Stimulated activated naive CD4-positive, alpha-beta T cell (primary cell): ENCODE data around the gene BDH1.

Experiments
- DNase-seq, 6 experiments: peaks; one replicate each; lab custom pipeline; 2025; lab: John Stamatoyannopoulos, UW

BDH1 gene

GRCh38 chr3:197505796-197506548 is 49.8 kb downstream of the BDH1 start:
- no peak for DNase-seq

DNA sequence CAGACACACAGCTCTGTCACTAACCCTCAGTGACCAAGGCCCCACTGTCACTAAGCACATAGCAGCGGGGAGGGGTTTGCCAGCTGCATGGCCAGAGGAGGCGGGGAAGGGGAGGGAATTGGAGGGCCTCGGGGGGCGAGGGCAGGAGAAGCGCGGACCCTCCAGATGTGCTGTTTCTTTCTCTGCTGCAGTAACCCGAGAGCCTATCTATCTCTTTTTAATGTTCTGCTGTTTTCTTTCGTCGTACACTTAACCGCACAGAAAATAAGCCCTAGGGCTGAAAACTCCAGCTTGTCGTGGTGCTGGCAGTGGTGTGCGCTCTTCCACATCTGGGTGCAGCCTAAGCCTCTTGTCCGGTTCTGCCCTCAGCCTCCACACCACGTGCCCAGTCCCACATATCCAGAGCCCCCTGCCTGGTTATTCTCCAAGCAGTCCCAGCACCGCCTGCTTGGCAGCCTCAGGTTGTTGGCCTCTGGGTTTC is 51.1 kb downstream of the BDH1 start:
- DNase-seq, result no peak

DNA sequence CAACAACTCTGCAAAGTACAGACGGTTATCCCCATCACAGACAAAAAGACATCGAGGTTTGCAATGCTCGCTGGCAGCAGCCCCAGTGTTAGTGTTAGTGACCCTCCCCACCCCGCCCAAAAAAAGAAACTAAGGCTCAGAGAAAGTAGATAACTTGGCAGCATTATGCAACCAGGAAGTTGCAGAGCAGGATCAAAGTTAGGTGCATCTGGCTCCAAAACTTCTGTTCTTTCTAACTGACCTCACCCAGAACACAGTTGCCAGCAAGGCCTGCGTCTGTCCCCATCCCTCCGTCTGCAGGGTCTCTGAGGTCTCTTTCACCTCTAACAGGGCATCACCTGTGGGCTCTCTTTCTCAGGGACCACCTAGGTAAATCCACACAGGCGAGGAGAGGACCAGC is 51.5 kb downstream of the BDH1 start:
- DNase-seq, result no peak

GRCh38 chr3:197503652-197504051 is 52.1 kb downstream of the BDH1 start:
- no peak for DNase-seq

DNA sequence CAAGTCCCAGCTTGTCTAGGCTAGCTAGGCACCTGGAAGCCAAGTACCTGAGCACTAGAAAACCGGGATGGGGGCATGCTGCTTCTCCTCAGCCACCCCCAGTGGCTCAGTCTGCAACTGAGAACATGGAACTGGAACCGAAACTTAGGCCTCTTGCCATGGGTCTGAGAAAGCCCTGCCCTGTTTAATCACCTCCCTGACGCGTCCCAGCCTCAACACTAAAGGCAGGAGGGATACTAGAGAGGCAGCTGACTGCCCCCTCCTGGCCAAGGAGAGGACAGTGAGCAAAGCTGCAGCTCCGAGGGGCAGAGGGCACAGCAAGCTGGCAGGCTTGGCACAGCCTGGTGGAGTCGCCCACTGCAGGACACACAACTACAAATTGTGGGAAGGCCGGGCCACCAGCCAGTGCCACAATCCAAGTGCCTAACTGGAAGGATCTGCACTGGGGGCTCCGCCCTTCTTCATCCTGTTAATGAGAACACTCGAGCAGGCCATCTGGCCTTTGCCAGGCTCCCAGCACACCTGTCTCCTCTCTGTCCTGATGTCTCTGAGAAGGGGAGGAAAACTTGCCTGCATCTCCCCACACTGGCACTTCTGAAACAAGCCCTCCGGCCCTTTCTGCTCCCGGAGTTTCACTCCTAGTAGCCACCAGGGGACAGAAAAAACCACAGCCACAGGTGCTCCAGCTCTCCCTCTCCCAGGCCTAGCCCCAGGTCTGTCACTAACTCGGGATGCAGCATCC is 53.7 kb downstream of the BDH1 start:
- peak in 2 of 6 experiments; percentile 8 to 17 for DNase-seq

DNA sequence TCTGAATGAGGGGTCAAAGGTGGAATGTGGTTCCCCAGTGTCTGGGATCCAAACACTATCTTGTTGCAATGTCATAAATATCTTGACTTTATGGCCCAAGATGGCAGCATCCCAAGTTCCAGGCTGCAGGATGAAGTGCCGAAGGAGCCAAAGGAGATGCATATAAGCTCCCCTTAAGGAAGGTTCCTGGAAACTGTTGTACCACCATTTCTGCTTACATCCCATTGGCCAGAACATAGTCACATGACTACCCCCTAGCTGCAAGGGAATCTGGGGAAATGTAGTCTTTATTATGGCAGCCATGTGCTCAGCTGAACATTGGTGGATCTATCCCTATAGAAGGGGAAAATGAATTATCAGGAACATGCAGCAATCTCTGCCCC is 54.3 kb downstream of the BDH1 start:
- DNase-seq, result no peak

GRCh38 chr3:197500812-197501211 is 55.0 kb downstream of the BDH1 start:
- DNase-seq, result no peak

- DNase-seq, result no peak
These were observed 56.3 kb downstream of the BDH1 start for GRCh38 chr3:197499427-197499826.

DNA sequence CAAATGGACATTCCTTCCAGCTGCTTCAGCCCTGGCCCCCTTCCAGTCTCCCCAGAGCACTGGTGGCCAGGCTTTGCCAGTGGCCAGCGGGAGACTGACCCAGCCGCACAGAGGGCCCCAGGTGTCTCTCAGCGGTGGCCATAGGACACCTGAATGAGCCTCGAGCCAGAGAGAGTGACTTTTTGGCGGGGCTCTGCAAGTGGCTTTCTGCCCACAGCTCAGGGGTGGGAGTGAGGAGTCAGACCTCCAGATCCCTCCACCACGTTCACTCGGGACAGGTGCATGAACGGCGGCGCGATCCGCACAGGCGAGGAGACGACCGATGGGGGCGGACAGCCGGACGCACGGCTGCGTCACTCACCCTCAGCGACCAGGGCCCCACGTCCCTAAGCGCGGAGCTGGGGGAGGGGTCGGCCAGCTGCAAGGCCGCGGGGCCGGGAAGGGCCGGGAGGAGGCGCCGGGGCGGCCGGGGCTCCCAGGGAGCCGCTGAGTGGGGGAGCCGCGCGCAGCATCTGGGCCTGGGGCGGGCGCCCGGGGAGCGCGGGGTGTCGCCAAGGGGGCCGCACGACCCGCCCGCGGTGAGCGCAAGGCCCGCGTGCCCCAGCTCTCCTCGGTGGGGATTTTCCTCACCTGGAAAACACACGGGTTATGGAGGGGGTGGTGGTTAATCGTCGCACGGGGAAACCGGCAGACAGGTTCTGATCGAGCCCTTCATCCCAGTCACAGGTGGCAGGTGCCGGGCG is 57.1 kb downstream of the BDH1 start:
- DNase-seq, result no peak

DNA sequence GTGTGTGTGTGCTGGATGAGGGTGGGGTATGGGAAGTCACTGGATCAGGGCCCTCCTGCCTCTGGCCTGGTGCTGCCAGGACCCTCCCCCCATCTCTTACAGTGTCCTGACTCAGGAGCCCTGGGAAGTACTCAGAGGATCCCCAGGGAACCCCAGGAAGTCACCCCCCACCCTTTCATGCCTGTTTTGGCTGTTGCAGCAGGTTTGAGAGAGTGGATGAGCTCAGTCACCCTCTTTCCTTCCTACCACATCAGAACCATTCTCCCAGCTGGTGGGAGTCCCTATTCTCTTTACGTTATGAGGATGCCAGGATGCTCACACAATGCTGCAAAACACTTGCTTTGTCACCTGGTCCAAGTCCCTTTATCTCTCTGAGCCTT is 59.0 kb downstream of the BDH1 start:
- DNase-seq, result no peak

DNA sequence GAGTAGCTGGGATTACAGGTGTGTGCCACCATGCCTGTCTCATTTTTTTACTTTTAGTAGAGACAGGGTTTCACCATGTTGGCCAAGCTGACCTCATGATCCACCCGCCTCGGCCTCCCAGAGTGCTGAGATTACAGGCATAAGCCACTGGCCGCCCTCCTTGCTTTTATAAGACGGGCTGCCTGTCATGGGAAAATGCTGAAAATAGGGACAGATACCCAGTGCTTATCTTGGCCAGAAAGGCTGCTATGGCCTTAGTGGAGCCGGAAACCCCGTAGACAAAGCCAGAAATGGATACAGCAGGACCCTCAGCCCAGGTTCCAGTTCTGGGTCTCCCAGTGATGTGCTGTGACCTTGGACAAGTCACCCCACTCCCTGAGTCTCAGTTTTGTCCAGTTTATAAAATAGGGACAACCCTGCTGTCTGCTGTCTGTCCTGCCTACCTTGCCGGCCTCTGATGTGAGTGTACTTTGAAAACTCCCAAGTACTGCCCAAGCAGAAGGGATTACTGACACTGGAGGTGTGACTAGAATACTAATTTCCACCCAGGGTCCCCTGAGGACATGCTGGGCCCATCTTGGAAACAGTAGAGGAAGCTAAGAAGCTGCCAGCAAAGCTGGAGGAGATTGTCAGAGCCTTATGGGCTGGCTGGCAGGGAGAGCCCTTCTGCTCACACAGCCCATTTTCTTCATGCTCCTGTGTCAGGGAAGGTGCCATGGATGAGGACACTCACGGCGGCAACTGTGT is 59.6 kb downstream of the BDH1 start:
- no peak for DNase-seq

- no peak for DNase-seq
These were observed 60.3 kb downstream of the BDH1 start for GRCh38 chr3:197495499-197495898.

- no peak for DNase-seq
These were observed 60.7 kb downstream of the BDH1 start for GRCh38 chr3:197495059-197495455.

DNA sequence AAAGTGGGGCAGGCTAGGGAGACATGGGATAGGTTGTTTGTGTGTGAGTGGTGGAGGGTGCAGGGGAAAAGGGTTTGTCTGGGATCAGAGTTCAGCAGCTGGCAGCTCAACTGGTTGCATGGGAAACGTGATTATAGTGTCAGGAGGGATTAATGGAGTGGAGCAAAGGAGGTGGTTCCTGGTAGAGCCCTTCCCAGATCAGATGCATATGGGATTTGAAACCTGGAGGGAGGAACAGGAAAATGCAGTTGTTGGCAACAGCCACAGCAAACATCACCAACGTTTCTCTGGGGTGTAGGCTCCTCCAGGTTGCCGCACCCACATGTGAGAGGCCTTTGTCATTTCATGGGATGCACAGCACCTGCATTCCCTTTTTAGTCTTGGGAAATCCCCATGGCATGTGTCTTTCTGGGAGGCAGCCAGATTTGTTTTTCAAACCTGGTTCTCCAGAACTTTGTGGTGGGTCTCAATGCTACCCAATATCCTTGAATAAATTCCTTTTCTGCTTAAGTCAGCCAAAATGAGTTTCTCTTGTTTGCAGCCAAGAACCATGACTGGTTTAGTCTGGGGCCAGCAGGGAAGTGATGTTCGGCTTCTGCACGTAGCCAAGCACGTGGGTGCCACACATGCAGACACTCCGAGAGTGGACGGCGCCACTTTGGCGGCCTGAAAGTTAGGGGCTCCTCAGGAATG is 61.3 kb downstream of the BDH1 start:
- DNase-seq, result no peak

GRCh38 chr3:197493049-197493448 is 62.7 kb downstream of the BDH1 start:
- no peak for DNase-seq

GRCh38 chr3:197491923-197492664 is 63.7 kb downstream of the BDH1 start:
- DNase-seq, result no peak

DNA sequence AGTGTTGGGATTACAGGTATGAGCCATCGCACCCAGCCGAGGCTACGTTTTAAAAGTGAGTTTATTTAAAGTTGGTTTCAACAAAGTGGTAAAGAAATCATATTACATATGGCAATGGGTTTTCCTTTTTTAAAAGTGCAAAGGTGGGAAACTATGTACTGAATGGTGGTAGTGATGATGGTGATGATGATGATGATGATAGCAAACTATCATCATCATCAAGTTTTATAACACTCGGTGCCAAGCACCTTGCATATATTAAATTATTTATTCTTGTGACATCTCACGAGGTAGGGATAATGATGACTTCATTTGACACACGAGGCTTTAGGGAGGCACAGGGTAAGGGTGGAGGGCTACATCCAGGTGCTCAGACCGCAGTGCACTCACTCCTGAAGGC is 64.3 kb downstream of the BDH1 start:
- no peak for DNase-seq

- no peak for DNase-seq
These were observed 65.4 kb downstream of the BDH1 start for GRCh38 chr3:197490098-197491058.

- DNase-seq, result no peak
These were observed 67.8 kb downstream of the BDH1 start for GRCh38 chr3:197487911-197488391.
